Astrocyte (in vitro differentiated cells and primary cell): Measurements from ENCODE around the gene ORM1. TPM values are rescaled to one million over a fixed set of nuclear protein-coding genes. Genes with fewer than 3 reads are reported as not detected.

Experiments used
- DNase-seq: peaks from one replicate; pipeline ENCODE4 v3.0.0-alpha.2; 2010; ENCODE audit warnings: low read depth
- FAIRE-seq: peaks from 2 replicates; lab custom pipeline; 2011; peaks lifted over from hg19 to GRCh38; lab: Jason Lieb, UNC
- H2AFZ ChIP-seq: 2 replicates; pipeline ENCODE4 v1.6.0; 2012; ENCODE audit warnings: low read depth, low read length, inconsistent platforms
- H3K27ac ChIP-seq: 2 replicates; pipeline ENCODE4 v1.5.1; 2011; ENCODE audit warnings: low read depth, low read length, inconsistent platforms
- H3K27me3 ChIP-seq: 2 replicates; pipeline ENCODE4 v1.6.0; 2011; ENCODE audit warnings: low read length, inconsistent platforms; ENCODE audit not compliant: insufficient read depth
- H3K36me3 ChIP-seq: 2 replicates; pipeline ENCODE4 v1.5.1; 2011; ENCODE audit warnings: low read length, inconsistent platforms; ENCODE audit not compliant: insufficient read depth
- H3K4me1 ChIP-seq: 2 replicates; pipeline ENCODE4 v1.5.1; 2011; ENCODE audit warnings: low read length, inconsistent platforms; ENCODE audit not compliant: insufficient read depth
- H3K4me2 ChIP-seq: 2 replicates; pipeline ENCODE4 v1.6.0; 2012; ENCODE audit warnings: low read length, inconsistent platforms
- H3K4me3 ChIP-seq: 2 replicates; pipeline ENCODE4 v1.5.1; 2011; ENCODE audit warnings: low read depth, mild to moderate bottlenecking, low read length, inconsistent platforms; ENCODE audit not compliant: insufficient read depth
- H3K79me2 ChIP-seq: 2 replicates; pipeline ENCODE4 v1.6.0; 2012; ENCODE audit warnings: mild to moderate bottlenecking, low read length, inconsistent platforms; ENCODE audit not compliant: insufficient read depth
- H3K9ac ChIP-seq: 2 replicates; pipeline ENCODE4 v1.6.0; 2012; ENCODE audit warnings: mild to moderate bottlenecking, low read length, inconsistent platforms
- H3K9me3 ChIP-seq: 2 replicates; pipeline ENCODE4 v1.5.1; 2012; ENCODE audit warnings: low read depth, mild to moderate bottlenecking, low read length, inconsistent platforms; ENCODE audit not compliant: insufficient read depth
- H4K20me1 ChIP-seq: 2 replicates; pipeline ENCODE4 v1.6.0; 2012; ENCODE audit warnings: low read length, inconsistent platforms; ENCODE audit not compliant: insufficient read depth
- H3K27ac Mint-ChIP-seq: one replicate; pipeline ENCODE4 v1.8.0; 2021; ENCODE audit warnings: mild to moderate bottlenecking, mixed read lengths; ENCODE audit not compliant: unreplicated experiment
- H3K27me3 Mint-ChIP-seq: one replicate; pipeline ENCODE4 v1.8.0; 2021; ENCODE audit warnings: low read depth, mixed read lengths; ENCODE audit not compliant: unreplicated experiment
- H3K36me3 Mint-ChIP-seq: one replicate; pipeline ENCODE4 v1.8.0; 2021; ENCODE audit warnings: low read depth, mixed read lengths; ENCODE audit not compliant: unreplicated experiment
- H3K4me1 Mint-ChIP-seq: one replicate; pipeline ENCODE4 v1.8.0; 2021; ENCODE audit warnings: low read depth, mixed read lengths; ENCODE audit not compliant: unreplicated experiment
- H3K4me3 Mint-ChIP-seq: one replicate; pipeline ENCODE4 v1.8.0; 2021; ENCODE audit warnings: mild to moderate bottlenecking, moderate library complexity, mixed read lengths; ENCODE audit not compliant: unreplicated experiment
- H3K9me3 Mint-ChIP-seq: one replicate; pipeline ENCODE4 v1.8.0; 2021; ENCODE audit warnings: mild to moderate bottlenecking, mixed read lengths; ENCODE audit not compliant: unreplicated experiment
- EZH2 ChIP-seq: IDR thresholded peaks from 2 replicates; pipeline ENCODE4 v1.6.1; 2012; ENCODE audit warnings: mild to moderate bottlenecking, low read length, inconsistent platforms; ENCODE audit not compliant: insufficient read depth
- total RNA-seq: library from RNA; stranded (reverse); gene quantifications from 2 replicates; pipeline ENCODE4 v1.2.1, GENCODE V29; 2021
- TF ChIP-seq, protein P1 (sequence below): IDR thresholded peaks from 2 replicates; pipeline ENCODE4 v1.5.1; 2011; ENCODE audit warnings: low read depth, mild to moderate bottlenecking, inconsistent platforms, low read length, moderate library complexity; ENCODE audit not compliant: insufficient read depth

Gene ORM1
- total RNA-seq, 1 donor from 2014 or later: not detected

DNA sequence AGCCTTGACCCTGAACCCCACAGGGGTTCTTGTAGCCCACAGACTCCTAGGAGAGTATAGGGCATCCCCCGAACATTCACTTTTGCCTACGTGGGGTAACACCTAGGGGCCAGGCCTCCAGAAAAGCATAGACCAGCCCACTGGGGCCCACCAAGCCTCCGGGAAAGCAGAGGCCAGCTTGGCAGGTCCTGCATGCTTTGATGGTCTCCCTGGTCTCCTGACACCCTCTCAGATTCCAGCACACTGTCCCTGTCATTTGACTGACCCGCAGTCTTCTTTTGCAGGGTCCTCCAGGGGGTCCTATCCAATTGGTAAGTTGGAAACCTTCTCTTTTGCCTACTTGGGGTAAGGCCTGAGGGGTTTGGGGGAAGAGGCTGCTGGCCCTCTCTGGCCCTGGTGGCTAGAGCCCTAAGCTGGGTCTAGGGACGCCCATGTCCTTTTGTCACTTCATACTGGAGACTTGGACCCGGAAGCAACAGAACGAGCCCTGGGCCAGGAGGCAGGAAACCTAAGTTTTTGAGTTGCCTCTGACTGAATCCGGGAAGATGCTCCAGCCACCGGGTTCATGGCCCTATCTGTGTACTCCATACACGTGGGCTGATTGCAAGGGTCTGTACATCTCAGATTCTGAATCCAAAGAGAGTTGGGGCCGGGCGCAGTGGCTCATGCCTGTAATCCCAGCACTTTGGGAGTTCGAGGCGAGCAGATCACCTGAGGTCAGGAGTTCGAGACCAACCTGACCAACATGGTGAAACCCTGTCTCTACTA, 20.9 kb upstream of the ORM1 start:
- no peak for FAIRE-seq
- H3K27ac ChIP-seq: no peak overlapping the region
- Mint-ChIP-seq H3K36me3 (peaks cover 28% of the 10 kb centered on the region), H3K27ac (no peak overlapping the region), H3K4me3 (no peak overlapping the region), H3K9me3 (no peaks in the 10 kb centered on the region), H3K27me3 (no peaks in the 10 kb centered on the region), H3K4me1 (peaks cover 2% of the 10 kb centered on the region)
- no peak overlapping the region for H2AFZ ChIP-seq
- H3K4me1 ChIP-seq: no peaks in the 10 kb centered on the region
- H3K79me2 ChIP-seq: no peaks in the 10 kb centered on the region
- DNase-seq: no peak
- H3K36me3 ChIP-seq: peaks cover 8% of the 10 kb centered on the region
- no peaks in the 10 kb centered on the region for H3K9me3 ChIP-seq
- no peaks in the 10 kb centered on the region for H3K27me3 ChIP-seq
- H3K4me2 ChIP-seq: no peak overlapping the region
- H4K20me1 ChIP-seq: no peaks in the 10 kb centered on the region
- TF ChIP-seq EZH2: no peak
- TF ChIP-seq, protein P1, sequence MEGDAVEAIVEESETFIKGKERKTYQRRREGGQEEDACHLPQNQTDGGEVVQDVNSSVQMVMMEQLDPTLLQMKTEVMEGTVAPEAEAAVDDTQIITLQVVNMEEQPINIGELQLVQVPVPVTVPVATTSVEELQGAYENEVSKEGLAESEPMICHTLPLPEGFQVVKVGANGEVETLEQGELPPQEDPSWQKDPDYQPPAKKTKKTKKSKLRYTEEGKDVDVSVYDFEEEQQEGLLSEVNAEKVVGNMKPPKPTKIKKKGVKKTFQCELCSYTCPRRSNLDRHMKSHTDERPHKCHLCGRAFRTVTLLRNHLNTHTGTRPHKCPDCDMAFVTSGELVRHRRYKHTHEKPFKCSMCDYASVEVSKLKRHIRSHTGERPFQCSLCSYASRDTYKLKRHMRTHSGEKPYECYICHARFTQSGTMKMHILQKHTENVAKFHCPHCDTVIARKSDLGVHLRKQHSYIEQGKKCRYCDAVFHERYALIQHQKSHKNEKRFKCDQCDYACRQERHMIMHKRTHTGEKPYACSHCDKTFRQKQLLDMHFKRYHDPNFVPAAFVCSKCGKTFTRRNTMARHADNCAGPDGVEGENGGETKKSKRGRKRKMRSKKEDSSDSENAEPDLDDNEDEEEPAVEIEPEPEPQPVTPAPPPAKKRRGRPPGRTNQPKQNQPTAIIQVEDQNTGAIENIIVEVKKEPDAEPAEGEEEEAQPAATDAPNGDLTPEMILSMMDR: no peak
- H3K4me3 ChIP-seq: no peak overlapping the region
- H3K9ac ChIP-seq: no peak overlapping the region

DNA sequence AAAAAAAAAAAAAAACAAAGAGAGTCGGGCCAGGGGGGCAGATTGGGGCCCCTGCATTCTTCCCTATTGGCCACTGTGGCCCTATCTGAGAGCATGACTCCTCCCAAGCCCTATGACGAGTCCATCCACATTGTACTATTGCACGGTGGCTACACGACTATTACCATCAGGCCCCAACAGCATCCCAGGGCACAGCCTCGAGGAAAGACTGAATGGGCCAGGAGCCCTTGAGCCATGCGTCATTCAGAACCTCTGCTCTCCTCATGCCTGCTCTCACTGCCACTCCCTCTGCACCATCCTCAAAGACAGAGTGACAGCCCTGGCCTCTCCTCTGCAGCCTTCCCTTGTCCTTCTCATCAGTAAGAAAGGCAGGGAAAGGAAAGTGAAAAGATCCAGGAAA, 20.2 kb upstream of the ORM1 start:
- H2AFZ ChIP-seq: no peak overlapping the region
- no peak overlapping the region for H3K27ac Mint-ChIP-seq

More for the DNA sequence above, 20.2 kb upstream of the ORM1 start:
- Histone ChIP-seq H3K9ac (no peak overlapping the region), H3K4me3 (no peak overlapping the region), H3K79me2 (no peaks in the 10 kb centered on the region), H3K36me3 (peaks cover 8% of the 10 kb centered on the region), H3K27ac (no peak overlapping the region), H3K9me3 (no peaks in the 10 kb centered on the region), H3K4me1 (no peaks in the 10 kb centered on the region), H4K20me1 (no peaks in the 10 kb centered on the region), H3K4me2 (no peak overlapping the region), H3K27me3 (no peaks in the 10 kb centered on the region)
- H3K27me3 Mint-ChIP-seq: peaks cover 2% of the 10 kb centered on the region
- no peak for DNase-seq
- peaks cover 2% of the 10 kb centered on the region for H3K4me1 Mint-ChIP-seq
- TF ChIP-seq EZH2: no peak
- TF ChIP-seq, protein P1: no peak
- no peak overlapping the region for H3K4me3 Mint-ChIP-seq
- H3K9me3 Mint-ChIP-seq: no peaks in the 10 kb centered on the region
- peaks cover 30% of the 10 kb centered on the region for H3K36me3 Mint-ChIP-seq
- FAIRE-seq: no peak
